ENCODE results near the gene ANKRD27.
"Not testable (repeated sequence)": the region's sequence is repeated elsewhere in the genome, so short reads cannot be mapped to it uniquely, and the experiment has no call there.

Gene ANKRD27

DNA sequence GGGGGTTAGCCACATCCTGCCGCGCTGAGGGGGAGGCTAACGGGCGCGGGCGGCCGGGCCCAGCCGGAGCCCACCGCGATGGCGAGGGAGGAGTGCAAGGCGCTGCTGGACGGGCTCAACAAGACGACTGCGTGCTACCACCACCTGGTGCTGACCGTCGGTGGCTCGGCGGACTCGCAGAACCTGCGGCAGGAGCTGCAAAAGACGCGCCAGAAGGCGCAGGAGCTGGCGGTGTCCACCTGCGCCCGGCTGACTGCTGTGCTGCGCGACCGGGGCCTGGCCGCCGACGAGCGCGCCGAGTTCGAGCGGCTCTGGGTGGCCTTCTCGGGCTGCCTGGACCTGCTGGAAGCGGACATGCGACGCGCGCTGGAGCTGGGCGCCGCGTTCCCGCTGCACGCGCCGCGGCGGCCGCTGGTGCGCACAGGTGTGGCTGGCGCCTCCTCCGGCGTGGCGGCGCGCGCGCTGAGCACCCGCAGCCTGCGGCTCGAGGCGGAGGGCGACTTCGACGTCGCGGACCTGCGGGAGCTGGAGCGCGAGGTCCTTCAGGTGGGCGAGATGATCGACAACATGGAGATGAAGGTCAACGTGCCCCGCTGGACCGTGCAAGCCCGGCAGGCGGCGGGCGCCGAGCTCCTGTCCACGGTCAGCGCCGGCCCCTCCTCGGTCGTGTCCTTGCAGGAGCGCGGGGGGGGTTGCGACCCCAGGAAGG lies 1.4 kb upstream of the ANKRD27 start:
- Mint-ChIP-seq H3K27ac (no peak overlapping the region), H3K27me3 (ENCODE audit: low read depth) (peaks cover 47% of the 10 kb centered on the region), H3K4me1 (ENCODE audit: low read depth) (peaks cover 17% of the 10 kb centered on the region), H3K36me3 (ENCODE audit: low read depth) (no peaks in the 10 kb centered on the region), H3K4me3 (peak overlapping the region; percentile 85), H3K9me3 (no peaks in the 10 kb centered on the region)

DNA sequence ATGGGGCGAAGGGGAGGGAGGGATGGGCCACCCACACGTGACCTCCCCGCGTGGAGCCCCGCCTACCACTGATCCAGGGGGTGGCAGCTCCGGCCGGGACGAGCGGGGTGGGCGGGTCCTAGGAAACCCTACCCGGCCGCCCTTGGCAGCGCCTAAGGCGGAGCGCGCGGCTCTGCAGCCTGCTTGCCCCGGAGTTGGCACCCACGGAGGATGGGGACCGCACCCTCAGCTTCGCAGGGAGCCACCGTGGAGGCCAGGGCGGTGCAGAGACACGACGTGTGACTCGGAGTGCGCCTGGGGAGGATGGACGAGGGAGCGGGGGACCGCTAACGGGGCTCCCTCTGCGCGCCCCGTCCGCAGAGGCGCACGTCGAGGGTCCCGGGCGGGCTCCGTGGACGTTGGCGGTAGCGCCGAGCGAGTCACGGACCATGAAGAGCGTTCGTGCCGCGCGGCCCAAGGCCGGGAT lies 773 bp upstream of the ANKRD27 start, which contains the start of gene RGS9BP:
Gene RGS9BP, plus strand, starts transcription at position 129 of the 466 bp plus-strand sequence. CDS start 416 bp downstream, outside the sequence.
- Mint-ChIP-seq H3K36me3 (ENCODE audit: low read depth) (no peaks in the 10 kb centered on the region), H3K4me1 (ENCODE audit: low read depth) (peaks cover 17% of the 10 kb centered on the region), H3K4me3 (peak within 1 kb of the TSS; percentile 85), H3K9me3 (no peaks in the 10 kb centered on the region), H3K27me3 (ENCODE audit: low read depth) (peaks cover 42% of the 10 kb centered on the region), H3K27ac (peak within 1 kb of the TSS; percentile 79)

- Mint-ChIP-seq H3K36me3 (ENCODE audit: low read depth) (peaks cover 3% of the 10 kb centered on the region), H3K27ac (peak overlapping the region; percentile 70), H3K27me3 (ENCODE audit: low read depth) (peaks cover 36% of the 10 kb centered on the region), H3K4me1 (ENCODE audit: low read depth) (peaks cover 25% of the 10 kb centered on the region), H3K9me3 (no peaks in the 10 kb centered on the region), H3K4me3 (peak overlapping the region; percentile 96)
These were observed 638 bp downstream of the ANKRD27 start for GRCh38 chr19:32674153-32674930.

DNA sequence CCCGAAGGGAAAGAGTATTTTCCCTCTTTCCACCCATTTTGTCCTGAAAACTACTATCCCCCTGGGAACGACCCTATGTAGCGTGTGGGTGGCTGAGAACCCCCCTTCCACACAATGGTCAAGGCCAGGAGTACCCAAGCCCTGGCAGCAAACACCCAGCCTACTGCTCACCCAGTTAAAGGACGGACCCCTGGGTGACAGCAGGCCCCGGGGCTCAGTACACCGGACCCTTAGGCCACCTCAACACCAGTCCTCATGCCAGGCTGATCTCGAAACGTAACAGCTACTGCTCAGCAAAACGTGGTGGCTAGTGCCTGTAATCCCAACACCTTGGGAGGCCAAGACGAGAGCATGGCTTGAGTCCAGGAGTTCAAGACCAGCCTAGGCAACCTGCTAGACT lies 1.4 kb downstream of the ANKRD27 start:
- H3K27me3 Mint-ChIP-seq (ENCODE audit: low read depth): peaks cover 30% of the 10 kb centered on the region
- peak overlapping the region; percentile 96 for H3K4me3 Mint-ChIP-seq
- no peak overlapping the region for H3K27ac Mint-ChIP-seq
- H3K36me3 Mint-ChIP-seq (ENCODE audit: low read depth): peaks cover 3% of the 10 kb centered on the region
- H3K4me1 Mint-ChIP-seq (ENCODE audit: low read depth): peaks cover 26% of the 10 kb centered on the region
- H3K9me3 Mint-ChIP-seq: no peaks in the 10 kb centered on the region

GRCh38 chr19:32672841-32673240 lies 2.1 kb downstream of the ANKRD27 start:
- no peak overlapping the region for H3K27ac Mint-ChIP-seq

DNA sequence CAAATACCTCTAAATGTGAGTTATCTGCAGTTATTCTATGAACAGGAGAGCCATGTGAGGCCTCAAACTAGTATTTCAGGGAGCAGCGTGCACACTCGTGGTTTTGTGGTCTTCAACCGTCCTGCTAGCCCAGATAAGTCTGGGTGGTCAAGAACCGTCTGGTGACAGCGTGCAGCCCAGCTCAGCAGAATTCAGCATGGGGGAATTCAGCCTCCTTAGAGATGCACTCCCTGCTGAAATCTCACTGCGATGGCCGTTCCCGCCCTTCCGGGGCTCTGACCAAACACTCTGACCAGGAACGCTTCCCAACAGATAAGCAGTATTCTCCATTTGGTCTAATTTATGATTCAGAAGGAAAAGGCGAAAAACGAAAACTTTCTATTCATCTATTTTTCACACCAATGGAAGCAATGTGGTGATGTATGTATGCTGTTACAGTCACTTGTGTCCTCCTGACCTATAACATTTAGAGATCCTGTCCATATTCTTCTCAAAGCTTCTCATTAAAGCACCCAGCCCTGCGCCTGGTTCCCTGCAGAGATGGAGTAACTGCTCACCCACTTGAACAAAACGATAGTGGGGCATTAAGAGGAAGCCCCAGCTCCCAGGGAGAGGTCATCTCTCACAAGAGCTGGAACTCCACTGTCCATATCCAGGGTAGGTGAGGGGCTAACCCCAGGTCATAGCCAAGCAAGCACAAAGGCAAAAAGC lies 2.9 kb downstream of the ANKRD27 start:
- Mint-ChIP-seq H3K27ac (no peak overlapping the region), H3K4me3 (no peak overlapping the region), H3K9me3 (no peaks in the 10 kb centered on the region), H3K36me3 (ENCODE audit: low read depth) (peaks cover 3% of the 10 kb centered on the region), H3K27me3 (ENCODE audit: low read depth) (peaks cover 15% of the 10 kb centered on the region), H3K4me1 (ENCODE audit: low read depth) (peaks cover 23% of the 10 kb centered on the region)

More at GRCh38 chr19:32672841-32673240, 2.1 kb downstream of the ANKRD27 start:
- peak overlapping the region; percentile 58 for H3K4me3 Mint-ChIP-seq
- H3K36me3 Mint-ChIP-seq (ENCODE audit: low read depth): peaks cover 3% of the 10 kb centered on the region
- H3K27me3 Mint-ChIP-seq (ENCODE audit: low read depth): peaks cover 23% of the 10 kb centered on the region
- peaks cover 26% of the 10 kb centered on the region for H3K4me1 Mint-ChIP-seq (ENCODE audit: low read depth)
- H3K9me3 Mint-ChIP-seq: no peaks in the 10 kb centered on the region

DNA sequence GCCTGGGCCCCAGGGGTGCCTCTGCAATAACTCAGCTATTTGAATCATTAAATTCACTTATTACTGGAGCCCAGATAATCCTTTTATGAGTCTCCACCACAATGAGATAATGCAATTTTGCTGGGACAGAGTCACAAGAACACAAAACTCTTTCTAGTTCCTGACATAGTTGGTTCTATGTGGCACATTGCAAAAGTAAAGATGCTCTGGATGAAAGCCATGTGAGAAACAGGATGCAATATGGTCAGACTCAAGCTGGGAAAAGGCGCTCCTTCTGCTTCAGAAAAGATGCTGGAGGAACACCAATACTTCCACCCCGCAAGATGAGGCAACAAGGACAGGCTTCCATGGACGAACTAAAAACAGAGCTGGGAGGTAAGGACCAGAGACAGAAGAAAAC lies 5.7 kb downstream of the ANKRD27 start:
- peaks cover 23% of the 10 kb centered on the region for H3K4me1 Mint-ChIP-seq (ENCODE audit: low read depth)
- no peak overlapping the region for H3K4me3 Mint-ChIP-seq

GRCh38 chr19:32666084-32666483 lies 8.9 kb downstream of the ANKRD27 start:
- Mint-ChIP-seq H3K4me1 (ENCODE audit: low read depth) (peaks cover 9% of the 10 kb centered on the region), H3K4me3 (no peak overlapping the region), H3K9me3 (no peaks in the 10 kb centered on the region), H3K27me3 (ENCODE audit: low read depth) (no peaks in the 10 kb centered on the region), H3K27ac (no peak overlapping the region), H3K36me3 (ENCODE audit: low read depth) (peaks cover 3% of the 10 kb centered on the region)

More for the DNA sequence above, 5.7 kb downstream of the ANKRD27 start:
- H3K36me3 Mint-ChIP-seq (ENCODE audit: low read depth): peaks cover 3% of the 10 kb centered on the region
- H3K27ac Mint-ChIP-seq: no peak overlapping the region
- no peaks in the 10 kb centered on the region for H3K9me3 Mint-ChIP-seq
- H3K27me3 Mint-ChIP-seq (ENCODE audit: low read depth): peaks cover 12% of the 10 kb centered on the region

DNA sequence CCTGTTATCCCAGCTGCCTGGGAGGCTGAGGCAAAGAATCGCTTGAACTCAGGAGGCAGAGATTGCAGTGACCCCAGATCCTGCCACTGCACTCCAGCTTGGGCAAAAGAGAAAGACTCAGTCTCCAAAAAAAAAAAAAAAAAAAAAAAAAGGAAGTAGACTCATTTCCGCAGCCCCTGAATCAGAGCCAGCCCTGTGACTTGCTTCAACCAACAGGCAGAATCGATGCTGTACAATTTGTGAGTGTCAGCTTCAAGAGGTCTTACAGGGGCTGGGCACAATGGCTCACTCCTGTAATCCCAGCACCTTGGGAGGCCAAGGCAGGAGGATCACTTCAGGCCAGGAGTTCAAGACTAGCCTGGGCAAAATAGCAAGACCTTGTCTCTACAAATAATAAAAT lies 12.8 kb downstream of the ANKRD27 start:
- Mint-ChIP-seq H3K4me3 (no peak overlapping the region), H3K27me3 (ENCODE audit: low read depth) (no peaks in the 10 kb centered on the region), H3K4me1 (ENCODE audit: low read depth) (no peaks in the 10 kb centered on the region), H3K27ac (no peak overlapping the region), H3K9me3 (no peaks in the 10 kb centered on the region), H3K36me3 (ENCODE audit: low read depth) (no peaks in the 10 kb centered on the region)

DNA sequence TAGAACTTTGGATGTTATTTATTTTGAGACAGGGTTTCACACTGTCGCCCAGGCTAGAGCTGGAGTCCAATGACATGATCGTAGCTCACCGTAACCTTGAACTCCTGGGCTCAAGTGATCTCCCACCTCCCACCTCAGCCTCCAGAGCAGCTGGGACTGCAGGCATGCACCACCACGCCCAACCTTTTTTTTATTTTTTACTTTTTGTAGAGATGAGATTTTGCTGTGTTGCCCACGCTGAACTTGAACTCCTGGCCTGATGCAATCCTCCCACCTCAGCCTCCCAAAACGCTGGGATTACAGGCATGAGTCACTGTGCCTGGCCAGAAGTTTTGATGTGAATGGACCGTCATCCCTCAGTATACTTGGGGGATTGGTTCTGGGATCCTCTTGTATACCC lies 13.7 kb downstream of the ANKRD27 start:
- H3K9me3 Mint-ChIP-seq: no peaks in the 10 kb centered on the region
- H3K4me1 Mint-ChIP-seq (ENCODE audit: low read depth): no peaks in the 10 kb centered on the region
- no peak overlapping the region for H3K27ac Mint-ChIP-seq
- no peaks in the 10 kb centered on the region for H3K36me3 Mint-ChIP-seq (ENCODE audit: low read depth)
- H3K27me3 Mint-ChIP-seq (ENCODE audit: low read depth): no peaks in the 10 kb centered on the region
- no peak overlapping the region for H3K4me3 Mint-ChIP-seq

- Mint-ChIP-seq H3K4me1 (ENCODE audit: low read depth) (no peaks in the 10 kb centered on the region), H3K36me3 (ENCODE audit: low read depth) (no peaks in the 10 kb centered on the region), H3K27me3 (ENCODE audit: low read depth) (no peaks in the 10 kb centered on the region), H3K27ac (no peak overlapping the region), H3K4me3 (no peak overlapping the region), H3K9me3 (no peaks in the 10 kb centered on the region)
These were observed 16.5 kb downstream of the ANKRD27 start for GRCh38 chr19:32658527-32658926.

GRCh38 chr19:32658075-32658474 lies 16.9 kb downstream of the ANKRD27 start:
- Mint-ChIP-seq H3K4me3 (no peak overlapping the region), H3K36me3 (ENCODE audit: low read depth) (no peaks in the 10 kb centered on the region), H3K9me3 (no peaks in the 10 kb centered on the region), H3K27me3 (ENCODE audit: low read depth) (no peaks in the 10 kb centered on the region), H3K27ac (no peak overlapping the region), H3K4me1 (ENCODE audit: low read depth) (no peaks in the 10 kb centered on the region)

DNA sequence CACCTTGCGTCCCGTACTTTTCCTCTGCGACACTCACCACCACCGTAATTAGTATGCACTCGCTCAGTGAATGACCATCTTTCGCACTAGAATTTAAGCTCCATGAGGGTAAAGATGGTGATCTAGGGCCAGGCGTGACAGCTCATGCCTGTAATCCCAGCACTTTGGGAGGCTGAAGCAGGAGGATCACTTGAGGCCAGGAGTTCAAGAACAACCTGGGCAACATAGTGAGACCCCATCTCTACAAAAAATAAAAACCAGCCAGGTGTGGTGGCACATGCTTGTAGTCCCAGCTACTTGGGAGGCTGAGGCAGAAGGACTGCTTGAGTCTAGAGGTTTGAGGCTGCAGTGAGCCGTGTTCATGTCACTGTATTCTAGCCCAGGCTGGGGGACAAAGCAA lies 18.6 kb downstream of the ANKRD27 start:
- H3K9me3 Mint-ChIP-seq; H3K36me3 Mint-ChIP-seq (ENCODE audit: low read depth); H3K4me3 Mint-ChIP-seq; H3K27me3 Mint-ChIP-seq (ENCODE audit: low read depth); H3K4me1 Mint-ChIP-seq (ENCODE audit: low read depth); H3K27ac Mint-ChIP-seq: not testable (repeated sequence)

DNA sequence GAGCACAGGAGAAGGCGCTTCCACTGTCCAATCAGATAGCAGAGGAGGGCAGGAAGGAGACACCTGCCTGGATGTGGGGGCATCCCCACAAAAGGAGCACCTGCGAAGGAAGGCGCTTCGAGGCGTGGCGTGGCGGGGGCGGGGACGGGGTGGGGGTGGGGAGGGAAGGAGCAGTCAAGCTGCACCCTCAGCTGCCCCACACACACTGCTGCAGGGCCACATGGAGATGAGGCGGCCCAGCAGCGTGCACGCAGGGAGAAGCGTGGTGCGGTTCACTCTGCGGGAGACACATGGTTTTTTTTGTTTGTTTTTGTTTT lies 21.4 kb downstream of the ANKRD27 start:
- Mint-ChIP-seq H3K4me1 (ENCODE audit: low read depth) (no peaks in the 10 kb centered on the region), H3K4me3 (no peak overlapping the region), H3K36me3 (ENCODE audit: low read depth) (peaks cover 3% of the 10 kb centered on the region), H3K9me3 (no peaks in the 10 kb centered on the region), H3K27ac (no peak overlapping the region), H3K27me3 (ENCODE audit: low read depth) (no peaks in the 10 kb centered on the region)

All from T-helper 1 cell treated with Interleukin-12 subunit alpha and Interleukin-12 subunit beta and Interleukin-4 antibody, amounts not matched to agents 30 μg/mL and 1 μg/mL, for 36 hours (primary cell).